ENCODE measurements around the gene IL15. TPM values are rescaled to one million over a fixed set of nuclear protein-coding genes. Genes with fewer than 3 reads are reported as not detected.
"Not testable (repeated sequence)": the region's sequence is repeated elsewhere in the genome, so short reads cannot be mapped to it uniquely, and the experiment has no call there.

Gene IL15
- total RNA-seq, 1 experiment from 2014 or later, result 2.6 TPM

GRCh38 chr4:141739636-141740035, 103.3 kb downstream of the IL15 start (continued):
- TF ChIP-seq ZSCAN18 (CRISPR knock-in tag; IDR thresholded peaks at IDR 0.05) (no peak), ZNF219 (CRISPR knock-in tag; IDR thresholded peaks at IDR 0.05; ENCODE audit: borderline replicate concordance) (no peak), SMAD4 (CRISPR knock-in tag; IDR thresholded peaks at IDR 0.05) (no peak), NR2C2 (CRISPR knock-in tag; IDR thresholded peaks at IDR 0.05) (no peak)

GRCh38 chr4:141746026-141746425, 109.6 kb downstream of the IL15 start:
- Mint-ChIP-seq H3K4me3 (no peak overlapping the region), H3K36me3 (peaks cover 8% of the 10 kb centered on the region), H3K9me3 (peaks cover 11% of the 10 kb centered on the region), H3K4me1 (no peaks in the 10 kb centered on the region), H3K27ac (no peak overlapping the region), H3K27me3 (ENCODE audit: low read depth) (no peaks in the 10 kb centered on the region)
- CTCF ChIA-PET, result no interaction called here
- DNase-seq (ENCODE audit: low spot score), result no peak
- TF ChIP-seq E2F4 (CRISPR knock-in tag; IDR thresholded peaks at IDR 0.05; ENCODE audit: borderline replicate concordance, low read depth), result no peak
- no peak for TF ChIP-seq CTCF (IDR thresholded peaks at IDR 0.05)
- no peak for TF ChIP-seq NFATC4 (CRISPR knock-in tag; IDR thresholded peaks at IDR 0.05)
- TF ChIP-seq SOX15 (CRISPR knock-in tag; IDR thresholded peaks at IDR 0.05), result no peak
- TF ChIP-seq AR (CRISPR knock-in tag; IDR thresholded peaks at IDR 0.05), result no peak
- TF ChIP-seq SMAD4 (CRISPR knock-in tag; IDR thresholded peaks at IDR 0.05), result no peak
- TF ChIP-seq TP53 (CRISPR knock-in tag; IDR thresholded peaks at IDR 0.05), result no peak
- TF ChIP-seq RORB (CRISPR knock-in tag; IDR thresholded peaks at IDR 0.05), result no peak
- TF ChIP-seq ZNF425 (CRISPR knock-in tag; conservative IDR thresholded peaks at IDR 0.05), result no peak
- TF ChIP-seq GRHL2 (CRISPR knock-in tag; IDR thresholded peaks at IDR 0.05; ENCODE audit: insufficient replicate concordance, severe bottlenecking), result no peak
- no peak for TF ChIP-seq STAT6 (CRISPR knock-in tag; conservative IDR thresholded peaks at IDR 0.05; ENCODE audit: low read depth)
- TF ChIP-seq IRF1 (CRISPR knock-in tag; IDR thresholded peaks at IDR 0.05), result no peak
- no peak for TF ChIP-seq FOXP4 (CRISPR knock-in tag; IDR thresholded peaks at IDR 0.05)
- ATAC-seq, result no peak
- POLR2A ChIA-PET, result no interaction called here

GRCh38 chr4:141751806-141752205, 115.4 kb downstream of the IL15 start:
- CTCF ChIA-PET; ATAC-seq; H3K4me3 Mint-ChIP-seq; POLR2A ChIA-PET; H3K27me3 Mint-ChIP-seq (ENCODE audit: low read depth); H3K9me3 Mint-ChIP-seq; H3K27ac Mint-ChIP-seq; DNase-seq (ENCODE audit: low spot score); H3K36me3 Mint-ChIP-seq; H3K4me1 Mint-ChIP-seq: not testable (repeated sequence)
